Activated CD4-positive, alpha-beta T cell treated with anti-CD3 and anti-CD28 coated beads, Interleukin-2, amount 50 U/mL, for 1 hour (primary cell): ENCODE results near the gene DCDC1.

Experiments used
- DNase-seq: peaks from one replicate; pipeline ENCODE4 v3.0.0-alpha.2; 2020

The DCDC1 gene

DNA sequence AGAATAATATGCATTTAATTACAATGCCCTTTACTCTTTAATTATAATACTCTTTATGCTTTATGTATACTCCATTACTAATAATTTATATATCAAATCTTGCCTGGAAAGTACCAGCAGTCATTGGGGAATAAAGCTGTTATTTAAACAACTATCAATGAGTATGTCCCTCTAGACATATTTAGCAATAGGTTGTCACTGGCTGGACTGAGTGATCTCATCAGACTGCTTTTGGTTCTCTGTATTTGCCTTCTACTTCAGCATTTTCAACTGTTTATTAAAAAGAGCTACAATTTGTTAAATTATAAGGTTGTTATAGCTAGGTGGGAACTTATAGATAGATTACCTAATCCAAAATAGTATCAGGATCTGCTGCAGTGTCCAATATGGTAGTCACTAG, 267.2 kb downstream of the DCDC1 start:
- no peak for DNase-seq

DNA sequence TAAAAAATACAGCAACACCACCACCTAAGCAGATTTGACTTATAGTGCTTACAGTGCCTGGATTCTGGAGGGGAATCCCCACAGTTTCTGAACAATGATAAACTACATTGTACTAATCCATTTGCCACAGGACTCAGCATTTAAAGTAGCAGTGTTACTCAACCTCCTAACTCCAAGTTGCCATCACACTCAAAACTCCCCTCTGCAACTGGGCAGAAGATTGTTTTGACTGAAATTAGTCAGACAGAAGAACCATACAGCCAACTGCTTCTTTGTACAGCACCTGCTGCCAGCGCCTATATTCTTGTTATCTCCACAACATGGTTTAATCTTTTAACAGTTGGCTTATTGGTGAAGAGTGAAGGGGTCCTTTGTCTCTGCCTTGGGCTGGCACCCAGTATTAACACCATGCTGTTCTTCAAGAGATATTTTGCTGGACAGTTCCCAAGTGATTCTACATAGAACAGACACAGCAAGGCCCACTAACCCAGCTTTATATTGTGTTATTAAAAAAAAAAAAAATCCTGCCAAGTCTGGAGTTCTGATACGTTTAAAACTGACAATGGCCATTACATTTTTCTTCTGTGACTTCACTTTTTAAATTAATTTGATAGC, 273.2 kb downstream of the DCDC1 start:
- DNase-seq = no peak

DNA sequence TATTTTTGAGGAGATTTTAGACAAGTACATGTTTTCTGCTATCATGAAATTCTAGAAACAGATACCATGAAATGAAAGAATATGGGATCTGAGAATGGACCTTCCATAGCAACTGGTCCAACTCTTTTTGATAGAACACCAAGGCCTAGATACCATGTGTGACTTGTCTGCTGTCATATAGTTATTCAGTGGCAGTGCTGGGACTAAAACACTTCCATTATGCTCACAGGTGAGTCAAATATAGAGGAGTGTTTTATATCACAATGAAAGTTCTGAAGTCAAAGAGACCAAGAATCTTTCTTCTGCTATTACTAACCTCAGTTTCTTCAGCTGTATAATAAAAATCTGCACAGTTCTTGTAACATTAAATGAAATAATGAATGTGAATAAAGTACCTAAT, 276.9 kb downstream of the DCDC1 start:
- DNase-seq = no peak

DNA sequence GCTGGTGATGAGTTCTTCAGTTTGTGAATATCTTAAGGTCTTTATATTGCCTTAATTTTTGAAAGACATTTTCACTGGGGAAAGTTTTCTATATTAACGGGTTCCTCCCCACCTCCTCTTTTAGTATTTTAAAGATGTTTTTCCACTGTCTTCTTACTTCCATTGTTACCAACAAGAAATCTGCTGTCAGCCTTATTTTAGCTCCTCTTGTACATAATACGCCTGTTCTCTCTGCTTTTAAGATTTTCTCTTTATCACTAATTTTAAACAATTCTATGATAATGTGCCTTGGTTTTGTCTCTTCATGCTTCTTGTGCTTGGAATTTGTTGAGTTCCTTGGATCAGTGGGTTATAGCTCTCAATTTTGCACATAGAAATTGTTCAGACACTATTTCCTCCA, 280.4 kb downstream of the DCDC1 start:
- no peak for DNase-seq

DNA sequence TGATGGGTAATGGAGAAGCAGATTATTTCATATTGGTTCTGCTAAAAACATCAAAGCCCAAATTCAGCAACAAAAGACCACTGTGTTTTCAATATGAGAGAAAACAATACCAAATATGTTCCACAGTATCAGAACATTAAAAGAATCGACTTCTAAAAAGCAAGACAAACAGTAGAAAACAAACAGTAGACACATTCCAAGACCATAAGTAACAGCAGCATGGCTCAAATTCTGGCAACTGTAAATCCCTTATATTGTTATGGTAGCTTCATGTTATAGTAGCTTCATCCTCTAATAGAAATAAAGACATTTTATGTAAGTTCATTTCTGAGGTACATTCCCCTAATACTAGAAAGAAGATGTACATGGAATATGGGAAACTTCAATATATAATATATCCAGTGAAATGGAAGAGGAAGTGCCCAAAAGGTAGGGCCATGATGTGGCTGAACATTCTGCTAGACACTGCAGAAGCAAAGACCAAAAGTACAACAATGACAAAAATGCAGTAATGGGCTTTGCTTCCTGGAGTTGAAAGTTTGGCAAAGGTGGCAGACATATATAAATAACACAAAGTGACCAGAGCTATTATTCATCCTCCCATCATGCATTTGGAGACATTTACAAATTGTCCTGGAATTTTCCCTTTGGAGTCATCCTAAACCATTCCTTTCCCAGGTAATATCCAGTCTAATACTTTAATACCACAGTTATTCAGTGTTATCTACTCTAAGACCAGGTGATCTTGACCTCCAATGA, 299.9 kb downstream of the DCDC1 start:
- DNase-seq = no peak

DNA sequence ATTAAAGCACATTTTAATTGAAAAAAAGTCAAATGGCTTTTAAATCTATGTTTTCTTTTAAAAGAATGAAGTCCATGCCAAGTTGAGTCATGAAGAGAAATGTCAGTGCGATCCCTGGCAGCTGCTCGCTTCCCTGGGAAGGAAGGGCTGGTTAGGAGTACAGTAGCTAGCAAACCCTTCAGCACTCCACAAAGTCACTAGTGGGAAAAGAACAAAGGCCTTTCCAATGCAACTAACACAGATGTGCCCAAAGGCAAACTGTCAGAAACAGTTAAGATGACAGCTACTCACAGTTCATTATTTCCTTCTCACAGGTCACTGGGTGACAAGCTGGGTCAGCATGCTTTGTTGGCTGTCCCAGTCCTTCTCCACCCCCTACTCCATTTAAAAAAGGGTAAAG, 308.7 kb downstream of the DCDC1 start:
- DNase-seq = no peak

DNA sequence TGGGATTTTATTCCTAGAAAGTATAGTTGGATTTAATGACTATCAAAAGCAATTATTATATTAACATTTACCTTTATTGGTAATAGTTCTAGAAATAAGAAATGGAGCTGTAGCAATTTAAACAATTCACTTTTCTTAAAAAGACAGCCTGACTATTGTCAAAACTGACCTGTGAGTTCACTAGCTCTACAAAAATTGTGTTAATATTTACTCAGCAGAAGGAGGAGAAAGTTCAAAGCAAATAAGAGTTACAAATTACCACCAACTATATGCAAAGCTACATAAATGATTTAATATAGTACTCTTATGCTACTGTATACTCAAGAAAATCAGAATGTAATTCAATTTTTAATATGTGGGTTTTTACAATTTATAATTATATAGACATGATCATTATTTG, 310.0 kb downstream of the DCDC1 start:
- no peak for DNase-seq

DNA sequence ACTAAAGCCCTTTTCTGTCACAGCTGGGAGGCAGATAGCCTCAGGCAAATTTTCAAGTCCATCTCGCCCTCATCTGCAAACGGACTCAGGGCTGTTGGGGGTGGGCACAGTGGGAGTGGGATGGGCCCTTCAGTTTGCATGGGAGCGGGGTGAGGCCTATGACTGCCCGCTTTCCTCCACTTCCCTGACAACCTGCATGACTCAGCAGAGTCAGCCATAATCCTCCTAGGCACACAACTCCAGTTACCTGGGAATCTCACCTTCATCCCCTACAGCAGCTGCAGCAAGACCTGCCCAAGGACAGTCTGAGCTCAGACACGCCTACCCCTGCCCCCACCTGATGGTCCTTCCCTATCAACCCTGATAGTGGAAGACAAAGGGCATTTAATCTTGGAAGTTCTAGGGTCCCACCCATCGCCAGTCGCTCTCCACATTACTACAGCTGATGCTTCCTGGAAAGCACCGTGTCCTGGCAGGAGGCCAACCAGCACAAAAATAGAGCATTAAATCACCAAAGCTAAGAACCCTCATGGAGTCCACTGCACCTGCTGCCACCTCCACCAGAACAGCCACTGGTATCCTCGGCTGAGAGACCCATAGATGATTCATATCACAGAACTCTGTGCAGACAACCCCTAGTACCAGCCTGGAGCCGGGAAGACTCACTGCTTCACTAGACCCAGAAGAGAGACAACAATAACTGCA, 319.3 kb downstream of the DCDC1 start:
- no peak for DNase-seq

DNA sequence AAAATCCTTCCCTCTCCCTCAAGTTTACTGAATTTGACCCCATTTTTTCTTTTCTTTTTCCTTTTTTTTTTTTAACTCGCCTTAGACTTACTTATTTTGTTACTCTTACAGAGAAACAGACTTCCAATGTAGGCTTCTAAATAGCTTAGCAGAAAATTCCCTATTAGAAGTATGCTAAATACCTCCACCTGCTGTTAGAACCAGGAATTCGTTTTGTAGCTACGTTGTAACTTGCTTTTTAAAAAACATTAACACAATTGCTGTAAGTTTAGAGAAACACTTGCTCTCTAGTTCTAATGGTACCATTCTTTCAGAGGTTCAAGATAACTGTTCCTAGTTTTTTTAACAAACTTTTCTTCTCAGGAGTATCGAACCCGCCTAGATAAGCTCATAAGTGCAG, 324.2 kb downstream of the DCDC1 start:
- no peak for DNase-seq

DNA sequence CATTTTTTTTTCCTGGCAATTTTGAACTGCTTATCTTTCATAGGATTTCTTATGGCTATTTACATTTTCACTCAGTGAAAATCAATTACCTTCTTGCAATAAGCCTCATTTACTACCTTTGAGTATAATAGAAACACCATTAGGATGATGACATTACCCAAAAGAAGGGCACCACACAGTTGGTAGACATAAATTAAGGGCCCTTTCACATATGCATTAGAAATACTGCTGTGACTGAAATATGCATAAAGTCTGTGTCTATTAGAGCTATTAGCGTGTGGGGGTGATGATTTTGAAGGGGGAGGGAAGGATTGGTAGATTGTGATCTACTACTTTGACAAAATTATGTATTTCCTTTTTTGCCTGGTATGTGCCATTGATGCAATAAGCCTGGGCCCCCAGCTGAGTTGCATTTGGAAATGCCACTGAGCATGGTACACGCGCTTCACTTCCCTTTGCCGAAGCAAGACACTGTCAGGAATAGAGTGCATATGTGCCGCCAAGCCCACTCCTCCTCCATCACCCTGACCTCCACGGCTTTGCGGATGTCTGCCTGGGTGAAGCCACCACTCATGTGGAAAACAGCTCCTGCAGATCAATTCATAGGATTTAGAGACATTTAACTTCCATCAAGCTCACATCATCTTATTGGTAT, 339.3 kb downstream of the DCDC1 start:
- no peak for DNase-seq

DNA sequence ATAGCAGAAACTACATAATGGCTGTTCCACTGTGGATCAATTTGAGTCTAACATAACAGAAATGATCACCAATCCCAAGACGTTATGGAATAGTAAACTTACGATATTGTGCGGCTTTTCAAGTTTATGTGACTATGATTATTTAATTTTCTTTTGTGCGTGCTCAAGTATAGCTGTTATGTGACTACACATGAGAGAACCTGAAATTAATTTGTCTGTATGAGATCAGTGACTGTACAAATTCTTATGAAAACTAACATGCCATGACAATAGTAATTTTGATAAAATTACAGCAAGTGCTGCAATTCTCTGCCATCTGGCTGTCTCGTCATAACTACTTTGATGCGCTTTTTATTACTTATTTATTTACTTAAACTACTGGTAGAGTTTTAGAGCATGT, 343.2 kb downstream of the DCDC1 start:
- no peak for DNase-seq

DNA sequence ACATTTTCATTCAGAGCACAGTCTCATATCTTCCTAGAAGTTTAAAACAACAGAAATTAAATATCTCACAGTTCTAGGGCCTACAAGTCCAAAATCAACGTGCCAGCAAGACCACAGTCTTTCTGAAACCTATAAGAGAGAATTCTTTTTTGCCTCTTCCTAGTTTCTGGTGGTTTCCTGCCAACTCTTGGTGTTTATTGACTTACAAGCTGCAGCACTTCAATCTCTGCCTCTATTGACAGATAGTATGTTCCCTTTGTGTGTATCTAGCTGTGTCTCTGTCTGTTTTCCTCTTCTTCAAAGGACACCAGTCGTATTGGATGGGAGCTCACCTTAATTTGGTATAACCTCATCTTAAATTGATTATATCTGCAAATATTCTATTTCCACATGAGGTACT, 347.5 kb downstream of the DCDC1 start:
- no peak for DNase-seq

DNA sequence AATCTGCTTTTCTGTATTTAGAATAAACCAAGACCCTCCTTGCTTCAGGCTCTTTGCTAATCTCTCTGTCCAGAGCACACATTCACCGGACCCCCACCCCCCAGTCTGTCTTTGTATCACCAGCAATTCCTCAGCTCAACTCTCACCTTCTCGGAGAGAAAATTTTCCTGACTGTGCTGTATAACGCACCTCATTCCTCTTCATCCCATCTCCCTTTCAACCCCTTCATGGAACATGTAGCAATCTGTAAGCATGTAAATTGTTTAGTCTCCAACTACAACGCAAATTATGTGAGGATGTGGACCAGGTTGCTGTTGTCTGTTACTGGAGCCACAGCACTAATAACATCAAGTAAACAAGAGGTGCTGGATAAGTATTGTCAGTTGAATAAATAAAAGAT, 349.8 kb downstream of the DCDC1 start:
- no peak for DNase-seq

DNA sequence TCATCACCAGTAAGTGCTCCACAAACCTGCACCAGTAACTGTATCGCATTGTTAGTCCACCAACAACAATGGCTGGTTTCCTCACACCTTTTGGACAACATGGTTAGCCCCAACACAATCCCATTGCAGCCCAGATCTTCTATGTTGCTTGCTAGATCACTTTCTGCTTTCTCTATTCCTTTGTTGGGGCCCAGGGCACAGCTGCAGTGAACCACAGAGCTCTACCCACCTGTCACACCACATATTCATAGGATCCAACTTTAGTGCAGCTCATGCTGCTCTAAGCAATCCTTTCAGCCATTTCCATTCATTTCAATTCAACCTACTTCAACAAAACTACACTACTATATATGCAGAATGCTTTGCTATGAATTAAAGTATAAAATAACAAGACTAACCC, 364.3 kb downstream of the DCDC1 start:
- DNase-seq = no peak

DNA sequence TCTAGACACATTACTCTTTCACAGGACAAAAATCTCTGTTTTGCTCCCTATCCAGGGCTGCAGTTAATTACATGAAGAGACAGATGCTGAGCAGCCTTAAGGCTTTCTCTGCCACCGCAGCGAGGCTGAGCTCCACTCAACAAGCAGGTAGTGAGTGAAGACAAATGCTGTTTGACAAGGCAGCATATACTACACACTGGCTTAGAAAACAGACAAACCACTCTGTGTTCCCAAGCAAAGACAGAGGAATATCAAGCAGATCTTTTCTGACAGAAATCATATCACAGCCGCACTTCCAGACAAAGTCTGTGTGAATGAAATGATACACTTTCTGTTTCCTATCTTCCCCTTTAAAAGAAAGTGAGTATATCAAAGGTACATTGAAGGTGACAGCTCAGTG, 368.1 kb downstream of the DCDC1 start:
- DNase-seq = no peak

DNA sequence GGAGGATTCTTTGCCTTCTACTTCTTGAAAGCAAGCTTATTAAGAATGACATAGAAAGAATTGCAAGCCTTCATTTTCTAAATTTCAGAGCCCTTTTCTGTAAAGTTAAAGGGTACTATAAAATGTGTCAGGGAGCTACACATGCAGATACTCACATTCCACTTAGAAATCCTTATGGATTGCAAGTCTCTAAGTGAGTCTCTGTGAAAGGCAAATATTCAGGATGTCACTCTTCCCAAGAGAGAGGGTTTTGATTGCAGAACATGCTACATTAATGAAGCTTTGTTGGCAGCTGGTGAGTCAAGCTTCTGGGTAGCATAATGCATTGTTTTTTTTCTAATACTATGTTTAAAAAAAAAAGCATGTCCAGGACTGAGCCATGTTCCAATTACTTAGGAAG, 369.2 kb downstream of the DCDC1 start:
- DNase-seq = no peak

DNA sequence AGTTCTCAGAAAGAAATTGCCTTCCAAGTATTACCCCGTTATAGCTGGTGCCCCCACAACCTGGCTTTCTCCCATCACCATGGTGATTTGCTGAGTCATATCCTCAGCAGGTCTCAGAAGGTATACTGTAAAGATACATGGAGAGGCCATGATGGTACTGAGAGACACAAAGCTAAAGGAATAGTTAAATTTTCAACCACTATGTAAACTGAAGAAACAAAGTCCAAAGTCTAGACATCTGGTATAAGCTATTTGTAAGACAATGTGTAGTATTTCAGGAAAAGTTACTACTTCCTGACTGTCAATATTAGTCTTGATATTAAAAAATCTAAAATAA, 377.1 kb downstream of the DCDC1 start:
- DNase-seq = no peak

DNA sequence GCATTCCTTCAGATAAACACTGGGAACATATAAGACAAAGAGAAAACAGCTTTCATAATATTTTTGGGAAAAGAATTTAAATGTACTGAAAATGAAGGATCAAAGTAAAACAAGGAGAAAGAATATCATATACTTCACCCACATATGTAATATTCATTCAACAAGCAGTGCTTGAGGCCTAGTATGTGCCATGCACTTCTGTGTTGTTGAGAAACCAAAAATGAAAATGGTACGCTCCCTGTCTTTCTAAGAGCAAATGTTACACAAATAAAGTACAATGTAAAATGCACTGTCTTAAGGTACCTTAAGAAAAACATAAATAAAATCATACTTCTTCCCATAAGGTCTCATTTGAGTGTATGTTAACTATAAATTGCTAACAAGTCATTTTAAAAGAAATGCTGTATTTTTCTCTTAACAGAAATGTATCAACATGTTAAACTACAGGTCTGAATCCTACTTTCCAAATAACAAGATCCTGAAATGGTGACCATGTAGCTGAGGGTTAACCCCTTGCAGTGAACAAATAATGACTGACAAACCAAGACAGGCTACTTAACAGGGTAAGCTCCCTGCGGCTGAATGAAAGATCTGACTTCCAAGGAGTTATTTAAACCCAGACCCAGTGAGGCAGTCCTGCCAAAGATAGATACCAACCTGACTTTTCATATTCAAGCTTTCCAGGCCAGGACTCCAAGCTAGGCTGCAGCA, 377.6 kb downstream of the DCDC1 start:
- DNase-seq = no peak

DNA sequence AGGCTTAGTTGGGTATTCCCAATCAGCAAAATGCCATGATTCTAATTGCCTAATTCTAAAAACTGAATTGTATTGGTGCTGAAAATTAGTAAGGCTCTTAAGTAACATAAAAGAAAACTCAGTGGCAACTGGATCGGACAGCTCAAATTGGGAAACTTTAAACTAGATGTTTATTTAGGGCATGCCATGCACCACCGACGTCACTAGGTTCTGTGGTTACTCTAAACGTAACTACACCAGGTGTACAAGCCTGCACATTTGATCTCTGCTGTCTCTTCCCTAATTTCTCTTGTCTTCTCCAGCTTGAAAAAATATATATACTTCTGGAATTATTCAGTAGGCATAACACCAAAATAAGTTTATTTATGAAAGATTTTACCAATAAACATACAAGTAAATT, 378.2 kb downstream of the DCDC1 start:
- no peak for DNase-seq

DNA sequence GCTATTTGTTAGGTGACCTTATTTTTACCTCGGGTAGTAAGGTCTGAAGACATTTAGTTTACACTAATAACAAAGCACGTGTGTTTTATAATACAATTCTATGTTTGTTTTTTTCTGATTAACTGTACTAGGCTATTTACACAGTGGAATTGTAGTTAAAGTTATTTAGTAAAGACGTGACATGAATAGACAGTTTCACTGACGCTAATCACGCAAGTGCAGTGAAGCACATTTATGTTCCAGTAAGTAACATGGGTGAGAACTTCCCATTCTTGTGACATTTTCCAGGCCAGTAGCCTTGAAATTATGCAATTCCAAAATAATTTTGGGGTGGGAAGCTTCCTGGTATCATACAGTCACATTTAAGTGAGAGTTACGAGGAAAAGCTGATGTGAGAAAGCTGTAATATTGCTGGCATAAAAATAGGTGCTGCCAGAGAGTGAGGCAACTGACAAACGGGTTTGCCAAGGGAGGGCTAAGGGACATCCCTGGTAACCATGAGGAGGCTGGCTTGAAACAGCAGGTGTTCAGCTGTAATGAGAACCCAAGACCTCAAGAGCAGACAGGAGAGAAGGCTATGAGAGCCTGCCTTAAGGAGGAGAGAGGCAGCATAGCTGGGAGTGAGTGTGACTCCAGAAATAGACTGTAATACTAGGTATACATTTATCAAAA, 378.8 kb downstream of the DCDC1 start:
- DNase-seq = no peak

DNA sequence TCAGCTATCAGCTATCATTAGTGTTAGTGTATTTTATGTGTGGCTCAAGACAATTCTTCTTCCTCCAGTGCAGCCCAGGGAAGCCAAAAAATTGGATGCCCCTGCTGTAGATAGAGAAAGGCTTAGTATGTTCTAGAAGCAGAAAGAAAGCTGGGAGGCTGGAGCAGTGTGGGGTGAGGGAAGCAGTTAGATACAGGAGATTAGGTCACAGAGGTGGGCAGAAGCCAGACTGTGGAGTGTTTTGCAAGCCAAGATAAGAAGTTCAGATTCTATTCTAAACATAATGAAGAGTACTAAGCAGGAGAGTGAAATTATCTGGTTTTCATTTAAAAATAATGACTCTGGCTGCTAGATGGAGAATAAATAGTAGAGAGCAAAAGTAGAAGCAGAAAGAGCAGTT, 381.7 kb downstream of the DCDC1 start:
- no peak for DNase-seq

DNA sequence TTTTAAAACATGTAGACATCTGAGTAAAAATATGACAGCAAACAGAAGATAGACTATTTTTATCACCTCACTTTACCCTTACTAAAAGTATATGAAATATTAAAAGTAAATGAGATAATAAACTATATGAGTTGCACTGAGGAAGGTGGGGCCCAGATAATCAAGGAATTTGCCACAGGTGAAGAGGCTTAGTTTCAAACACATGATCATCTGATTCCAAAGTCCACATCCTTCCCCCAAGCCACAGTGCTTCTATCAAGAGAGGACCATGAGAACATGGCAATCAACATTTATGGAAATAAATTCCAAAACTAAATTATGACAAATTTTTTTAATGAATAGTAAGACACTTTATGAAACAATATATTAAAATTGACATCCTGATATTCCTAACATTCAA, 384.0 kb downstream of the DCDC1 start:
- DNase-seq = no peak

DNA sequence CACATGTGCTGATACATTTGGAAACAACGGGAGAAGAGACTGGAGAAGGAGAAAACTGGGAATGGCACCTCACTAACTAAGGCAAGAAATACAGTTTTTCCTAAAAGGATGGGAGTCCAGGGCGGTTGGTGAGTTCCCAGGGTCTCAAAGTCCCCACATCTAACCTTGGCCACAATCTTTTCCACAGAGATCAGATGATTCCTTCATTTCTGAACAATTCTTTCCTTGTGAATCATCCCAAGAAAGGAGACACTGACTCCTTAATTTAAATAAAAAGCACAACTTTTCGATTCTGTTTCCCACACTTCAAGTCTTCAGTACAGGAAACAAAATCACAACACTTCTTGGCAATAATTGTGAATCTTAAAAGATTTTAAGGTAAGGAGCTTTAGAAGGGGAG, 384.7 kb downstream of the DCDC1 start:
- no peak for DNase-seq
